ENCODE data around the gene UBASH3B.

GRCh38 chr11:122782222-122782621 lies 126.7 kb downstream of the UBASH3B start:
- TF ChIP-seq BHLHE40 (IDR thresholded peaks at IDR 0.05; ENCODE audit: borderline replicate concordance) (no peak), FOXK2 (IDR thresholded peaks at IDR 0.05) (no peak), SP1 (IDR thresholded peaks at IDR 0.05) (no peak), ARNT (IDR thresholded peaks at IDR 0.05) (no peak), HDGF (IDR thresholded peaks at IDR 0.05; ENCODE audit: borderline replicate concordance) (no peak)

Data from HEK293T (cell line).